AG09319 (cell line): ENCODE data around the gene ARID1B.

ENCODE experiments used
- DNase-seq: peaks from one replicate; pipeline ENCODE4 v3.0.0-alpha.2; 2010; ENCODE audit warnings: low read depth; ENCODE audit errors: extremely low read depth
- CTCF ChIP-seq: IDR thresholded peaks from 2 replicates; pipeline ENCODE4 v1.5.1; 2011; ENCODE audit warnings: low read depth, mild to moderate bottlenecking, inconsistent platforms, low read length, moderate library complexity

ARID1B gene

GRCh38 chr6:156760377-156760776 is 16.8 kb upstream of the ARID1B start:
- DNase-seq: no peak
- no peak for TF ChIP-seq CTCF

GRCh38 chr6:156762547-156762946 is 14.6 kb upstream of the ARID1B start:
- TF ChIP-seq CTCF: no peak
- no peak for DNase-seq

- DNase-seq: no peak
- no peak for TF ChIP-seq CTCF
Measured at GRCh38 chr6:156765117-156765516, 12.1 kb upstream of the ARID1B start.

GRCh38 chr6:156767603-156768467 is 9.3 kb upstream of the ARID1B start:
- no peak for TF ChIP-seq CTCF
- DNase-seq: no peak

GRCh38 chr6:156771047-156771446 is 6.1 kb upstream of the ARID1B start:
- no peak for DNase-seq
- no peak for TF ChIP-seq CTCF

GRCh38 chr6:156771761-156772160 is 5.4 kb upstream of the ARID1B start:
- no peak for TF ChIP-seq CTCF
- DNase-seq: no peak

GRCh38 chr6:156773476-156773875 is 3.7 kb upstream of the ARID1B start:
- no peak for TF ChIP-seq CTCF
- DNase-seq: no peak
